B cell (primary cell): ENCODE results near the gene VNN1. TPM values are rescaled to one million over a fixed set of nuclear protein-coding genes. Genes with fewer than 3 reads are reported as not detected.

Source experiments
- ATAC-seq: fragments of 200-7000 bp; cut with Tn5 transposase; one replicate; pipeline ENCODE4 v1.10.0; 2021; ENCODE audit warnings: low read depth, mild to moderate bottlenecking, moderate number of reproducible peaks, moderate library complexity
- CTCF ChIA-PET: fragments of 350-600 bp; sonication (Branson Sonifier 250); formaldehyde crosslinking; loops from one replicate; lab custom pipeline; 2021; ENCODE audit warnings: antibody characterized with exemption, inconsistent platforms; lab: Charles Lee
- POLR2A ChIA-PET: fragments of 350-600 bp; sonication (Branson Sonifier 250); formaldehyde crosslinking; loops from one replicate; lab custom pipeline; 2021; ENCODE audit warnings: antibody characterized with exemption; lab: Charles Lee
- DNase-seq: peaks from one replicate; pipeline ENCODE4 v3.0.0; 2013
- H2AFZ ChIP-seq: 2 replicates; pipeline ENCODE4 v1.6.1; 2012; ENCODE audit warnings: mild to moderate bottlenecking, low read depth, low read length; ENCODE audit not compliant: insufficient read depth, poor library complexity, severe bottlenecking
- H3K27ac ChIP-seq, 2 donors: 1 replicate in 1 of 2; 2 replicates in 1 of 2; pipeline ENCODE4 v1.5.1; 2012 to 2013; ENCODE audit warnings: low read length in 2 of 2, mild to moderate bottlenecking in 2 of 2, moderate library complexity in 1 of 2
- H3K27me3 ChIP-seq, 4 experiments: fragments of 200-600 bp in 1 of 4; sonication (generic) in 1 of 4; replicated peaks in 1 of 4; 1 replicate in 2 of 4; 2 replicates in 2 of 4; pipeline versions ENCODE4 v1.6.1 to v1.7.0; 2013 to 2016; ENCODE audit warnings: low read length in 3 of 4, mild to moderate bottlenecking in 2 of 4, mixed read lengths in 1 of 4, moderate library complexity in 1 of 4; ENCODE audit not compliant: insufficient read depth in 4 of 4, control insufficient read depth in 3 of 4; ENCODE audit errors: control extremely low read depth in 1 of 4
- H3K36me3 ChIP-seq, 2 experiments: replicated peaks in 1 of 2; 1 replicate in 1 of 2; 2 replicates in 1 of 2; pipeline versions ENCODE4 v1.6.1 to v1.7.1; 2013; ENCODE audit warnings: low read length in 1 of 2; ENCODE audit not compliant: insufficient read depth in 2 of 2, control insufficient read depth in 1 of 2; ENCODE audit errors: control extremely low read depth in 1 of 2, extremely low read depth in 1 of 2
- H3K4me1 ChIP-seq, 2 donors: fragments of 200-600 bp in 1 of 2; sonication (generic) in 1 of 2; 1 replicate in 1 of 2; 2 replicates in 1 of 2; pipeline versions ENCODE4 v1.5.1 to v1.6.1; 2013 to 2017; ENCODE audit warnings: low read length in 2 of 2; ENCODE audit not compliant: control insufficient read depth in 2 of 2, insufficient read depth in 2 of 2
- H3K4me2 ChIP-seq: replicated peaks from 2 replicates; pipeline ENCODE3; 2012; ENCODE audit warnings: mild to moderate bottlenecking, low read depth, low read length; ENCODE audit not compliant: poor library complexity, severe bottlenecking
- H3K4me3 ChIP-seq, 5 experiments: fragments of 200-600 bp in 1 of 5; sonication (generic) in 1 of 5; 1 replicate in 3 of 5; 2 replicates in 2 of 5; pipeline versions ENCODE4 v1.5.1 to v1.7.0; 2011 to 2016; ENCODE audit warnings: low read length in 4 of 5, mild to moderate bottlenecking in 4 of 5, low read depth in 2 of 5, control low read depth in 1 of 5, moderate library complexity in 1 of 5; ENCODE audit not compliant: insufficient read depth in 1 of 5; ENCODE audit errors: control extremely low read depth in 1 of 5, extremely low read depth in 1 of 5
- H3K79me2 ChIP-seq: fragments of 200-600 bp; sonication (generic); one replicate; pipeline ENCODE4 v1.6.0; 2016; ENCODE audit warnings: low read length; ENCODE audit not compliant: control insufficient read depth, insufficient read depth
- H3K9ac ChIP-seq: fragments of 200-600 bp; sonication (generic); 2 replicates; pipeline ENCODE4 v1.6.1; 2017; ENCODE audit warnings: mild to moderate bottlenecking, low read length, moderate library complexity
- H3K9me3 ChIP-seq, 3 donors: one replicate each; pipeline versions ENCODE4 v1.6.1 to v1.7.1; 2013; ENCODE audit warnings: low read length in 2 of 3; ENCODE audit not compliant: control insufficient read depth in 2 of 3, insufficient read depth in 1 of 3; ENCODE audit errors: control extremely low read depth in 1 of 3
- H4K20me1 ChIP-seq: 2 replicates; pipeline ENCODE4 v1.6.0; 2012; ENCODE audit warnings: mild to moderate bottlenecking, low read length; ENCODE audit not compliant: insufficient read depth, control insufficient read depth, poor library complexity, severe bottlenecking
- H3K27ac Mint-ChIP-seq: one replicate; pipeline ENCODE4 v1.8.0; 2021; ENCODE audit warnings: mixed read lengths
- H3K27me3 Mint-ChIP-seq: one replicate; pipeline ENCODE4 v1.8.0; 2021; ENCODE audit warnings: mixed read lengths
- H3K4me1 Mint-ChIP-seq: one replicate; pipeline ENCODE4 v1.8.0; 2021; ENCODE audit warnings: mixed read lengths
- H3K4me3 Mint-ChIP-seq: one replicate; pipeline ENCODE4 v1.8.0; 2021; ENCODE audit warnings: mixed read lengths
- H3K9me3 Mint-ChIP-seq: one replicate; pipeline ENCODE4 v1.8.0; 2022; ENCODE audit warnings: mixed read lengths; ENCODE audit not compliant: insufficient read depth
- EZH2 ChIP-seq: IDR thresholded peaks from 2 replicates; pipeline ENCODE4 v1.6.1; 2012; ENCODE audit warnings: borderline replicate concordance, low read depth, mild to moderate bottlenecking, moderate library complexity, low read length; ENCODE audit not compliant: insufficient read depth, poor library complexity, severe bottlenecking
- WGBS: methylation state at CpG from one replicate; pipeline ENCODE4 v1.1.5; 2013; ENCODE audit warnings: missing lambda C conversion rate; ENCODE audit not compliant: insufficient coverage; 5-methylcytosine and 5-hydroxymethylcytosine counted together
- intact Hi-C: fragments of 100-400 bp; cut with micrococcal nuclease; formaldehyde crosslinking; loops from one replicate; pipeline ENCODE4 v1.10.0; 2022
- polyA plus RNA-seq: library from polyadenylated mRNA; depleted of rRNA; stranded (reverse); fragments of >200 nt; gene quantifications from 2 replicates; pipeline ENCODE4 v1.2.3, GENCODE V29; 2012
- total RNA-seq, 2 donors: library from RNA; stranded (reverse); fragments of 120-200 nt in 1 of 2; gene quantifications; 1 replicate in 1 of 2; 2 replicates in 1 of 2; pipeline versions ENCODE4 v1.2.3 to v1.2.4, GENCODE V29; 2013 to 2022
- TF ChIP-seq, protein P1 (sequence below): fragments of 200-600 bp; IDR thresholded peaks from one replicate; pipeline ENCODE4 v1.8.0; 2022; ENCODE audit warnings: antibody characterized with exemption, mild to moderate bottlenecking

The VNN1 gene
- total and polyA plus RNA-seq, 2 donors (not counting 1 experiment from before 2014, with no cell fraction given): 0.04 TPM; not detected in 1

- Histone ChIP-seq H3K4me3 (no peak overlapping the region), H3K79me2 (no peaks in the 10 kb centered on the region), H3K27me3 (no peaks in the 10 kb centered on the region), H3K36me3 (peaks cover 4 to 65% of the 10 kb centered on the region in 2 experiments), H3K9me3 (no peaks in the 10 kb centered on the region), H4K20me1 (no peaks in the 10 kb centered on the region), H3K27ac (no peak overlapping the region), H2AFZ (no peak overlapping the region), H3K4me2 (no peak overlapping the region), H3K9ac (no peak overlapping the region), H3K4me1 (peaks cover 3 to 14% of the 10 kb centered on the region in 2 donors)
- no peaks in the 10 kb centered on the region for H3K27me3 Mint-ChIP-seq
- POLR2A ChIA-PET: no interaction called here
- peaks cover 13% of the 10 kb centered on the region for H3K4me1 Mint-ChIP-seq
- intact Hi-C loops: no loop called here
- ATAC-seq (no peak), DNase-seq (no peak)
- WGBS: no CpG with 5 or more reads among the region's 1 CpG
- no peak overlapping the region for H3K27ac Mint-ChIP-seq
- TF ChIP-seq, protein P1, sequence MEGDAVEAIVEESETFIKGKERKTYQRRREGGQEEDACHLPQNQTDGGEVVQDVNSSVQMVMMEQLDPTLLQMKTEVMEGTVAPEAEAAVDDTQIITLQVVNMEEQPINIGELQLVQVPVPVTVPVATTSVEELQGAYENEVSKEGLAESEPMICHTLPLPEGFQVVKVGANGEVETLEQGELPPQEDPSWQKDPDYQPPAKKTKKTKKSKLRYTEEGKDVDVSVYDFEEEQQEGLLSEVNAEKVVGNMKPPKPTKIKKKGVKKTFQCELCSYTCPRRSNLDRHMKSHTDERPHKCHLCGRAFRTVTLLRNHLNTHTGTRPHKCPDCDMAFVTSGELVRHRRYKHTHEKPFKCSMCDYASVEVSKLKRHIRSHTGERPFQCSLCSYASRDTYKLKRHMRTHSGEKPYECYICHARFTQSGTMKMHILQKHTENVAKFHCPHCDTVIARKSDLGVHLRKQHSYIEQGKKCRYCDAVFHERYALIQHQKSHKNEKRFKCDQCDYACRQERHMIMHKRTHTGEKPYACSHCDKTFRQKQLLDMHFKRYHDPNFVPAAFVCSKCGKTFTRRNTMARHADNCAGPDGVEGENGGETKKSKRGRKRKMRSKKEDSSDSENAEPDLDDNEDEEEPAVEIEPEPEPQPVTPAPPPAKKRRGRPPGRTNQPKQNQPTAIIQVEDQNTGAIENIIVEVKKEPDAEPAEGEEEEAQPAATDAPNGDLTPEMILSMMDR: no peak
- TF ChIP-seq EZH2: no peak
- no peak overlapping the region for H3K4me3 Mint-ChIP-seq
- H3K9me3 Mint-ChIP-seq: no peaks in the 10 kb centered on the region
- CTCF ChIA-PET: no interaction called here
Observed at GRCh38 chr6:132746048-132746447, 32.2 kb upstream of the VNN1 start.

- Mint-ChIP-seq H3K27me3 (peaks cover 3% of the 10 kb centered on the region), H3K9me3 (peaks cover 4% of the 10 kb centered on the region), H3K4me1 (no peaks in the 10 kb centered on the region), H3K27ac (no peak overlapping the region), H3K4me3 (no peak overlapping the region)
- Histone ChIP-seq H3K36me3 (peaks cover 2 to 38% of the 10 kb centered on the region in 2 experiments), H4K20me1 (no peaks in the 10 kb centered on the region), H3K4me1 (no peaks in the 10 kb centered on the region), H3K4me2 (no peak overlapping the region), H3K27me3 (no peaks in the 10 kb centered on the region), H3K9ac (no peak overlapping the region), H2AFZ (no peak overlapping the region), H3K4me3 (no peak overlapping the region), H3K79me2 (no peaks in the 10 kb centered on the region), H3K9me3 (peaks cover 0 to 3% (median 2%) of the 10 kb centered on the region in 3 donors), H3K27ac (no peak overlapping the region)
- ATAC-seq (no peak), DNase-seq (no peak)
- intact Hi-C loops: no loop called here
- WGBS: 56% methylated on average over 3 of the region's 4 CpGs
- POLR2A ChIA-PET: no interaction called here
- CTCF ChIA-PET: no interaction called here
- TF ChIP-seq EZH2: no peak
- TF ChIP-seq, protein P1: no peak
Observed at GRCh38 chr6:132742495-132742894, 28.6 kb upstream of the VNN1 start.
